Measurements from ENCODE around the gene DIS3L2. TPM values are rescaled to one million over a fixed set of nuclear protein-coding genes. Genes with fewer than 3 reads are reported as not detected.

The DIS3L2 gene
- total RNA-seq, 1 experiment from 2014 or later = 39.1 TPM

- no TSS peak for BruUV-seq (replicated peaks)
- CTCF ChIA-PET = no interaction called here
- POLR2A ChIA-PET (ENCODE audit: unreplicated experiment) = no interaction called here
These were observed 133.4 kb downstream of the DIS3L2 start for GRCh38 chr2:232094883-232095282.

GRCh38 chr2:232097260-232097659 lies 135.7 kb downstream of the DIS3L2 start:
- H3K27me3 ChIP-seq (ENCODE audit: insufficient read depth, low read depth) = no peaks in the 10 kb centered on the region
- ChIA-PET CTCF (no interaction called here), POLR2A (ENCODE audit: unreplicated experiment) (no interaction called here)
- H3K4me3 ChIP-seq = no peak overlapping the region
- H3K9me3 ChIP-seq (ENCODE audit: insufficient read depth, low read depth) = no peaks in the 10 kb centered on the region; the same call in 1 of the 2 replicates
- BruUV-seq (replicated peaks) = no TSS peak
- DNase-seq = no peak
- H3K27ac ChIP-seq = no peak overlapping the region
- H3F3A ChIP-seq (ENCODE audit: insufficient read depth, low read depth) = no peaks in the 10 kb centered on the region
- intact Hi-C loops (cut with micrococcal nuclease; ENCODE audit: unreplicated experiment) = no loop called here
- no peaks in the 10 kb centered on the region for H3K4me1 ChIP-seq (replicated peaks; ENCODE audit: insufficient read depth)
- TF ChIP-seq EZH2 (IDR thresholded peaks at IDR 0.05; ENCODE audit: low read depth) = no peak
- TF ChIP-seq CTCF (conservative IDR thresholded peaks at IDR 0.05) = no peak
- H3K4me2 ChIP-seq = no peak overlapping the region
- H4K20me1 ChIP-seq (ENCODE audit: insufficient read depth) = no peaks in the 10 kb centered on the region; the same call in 1 of the 2 replicates
- H3K79me2 ChIP-seq (ENCODE audit: low read depth) = no peaks in the 10 kb centered on the region
- no peaks in the 10 kb centered on the region for H3K36me3 ChIP-seq (ENCODE audit: low read depth)
- no peaks in the 10 kb centered on the region; the same call in 1 of the 2 replicates for H3K9me2 ChIP-seq (ENCODE audit: insufficient read depth)
- no peak overlapping the region for H2AFZ ChIP-seq

More at GRCh38 chr2:232094883-232095282, 133.4 kb downstream of the DIS3L2 start:
- no peak for DNase-seq
- H3K27ac ChIP-seq = no peak overlapping the region
- no peak overlapping the region for H3K4me2 ChIP-seq
- no peaks in the 10 kb centered on the region; the same call in 1 of the 2 replicates for H4K20me1 ChIP-seq (ENCODE audit: insufficient read depth)
- no peaks in the 10 kb centered on the region; the same call in 1 of the 2 replicates for H3K9me2 ChIP-seq (ENCODE audit: insufficient read depth)
- H3K79me2 ChIP-seq (ENCODE audit: low read depth) = no peaks in the 10 kb centered on the region
- H3K9me3 ChIP-seq (ENCODE audit: insufficient read depth, low read depth) = no peaks in the 10 kb centered on the region; the same call in 1 of the 2 replicates
- H3K4me3 ChIP-seq = no peak overlapping the region
- H3K36me3 ChIP-seq (ENCODE audit: low read depth) = no peaks in the 10 kb centered on the region
- H2AFZ ChIP-seq = no peak overlapping the region
- TF ChIP-seq EZH2 (IDR thresholded peaks at IDR 0.05; ENCODE audit: low read depth) (no peak), CTCF (conservative IDR thresholded peaks at IDR 0.05) (no peak)
- no peaks in the 10 kb centered on the region for H3F3A ChIP-seq (ENCODE audit: insufficient read depth, low read depth)
- intact Hi-C loops (cut with micrococcal nuclease; ENCODE audit: unreplicated experiment) = no loop called here
- no peaks in the 10 kb centered on the region for H3K4me1 ChIP-seq (replicated peaks; ENCODE audit: insufficient read depth)
- H3K27me3 ChIP-seq (ENCODE audit: insufficient read depth, low read depth) = no peaks in the 10 kb centered on the region

GRCh38 chr2:232097758-232098157 lies 136.2 kb downstream of the DIS3L2 start:
- ChIA-PET CTCF (no interaction called here), POLR2A (ENCODE audit: unreplicated experiment) (no interaction called here)
- no TSS peak for BruUV-seq (replicated peaks)
- no peaks in the 10 kb centered on the region; the same call in 1 of the 2 replicates for H3K9me2 ChIP-seq (ENCODE audit: insufficient read depth)
- H3F3A ChIP-seq (ENCODE audit: insufficient read depth, low read depth) = no peaks in the 10 kb centered on the region
- TF ChIP-seq EZH2 (IDR thresholded peaks at IDR 0.05; ENCODE audit: low read depth) = no peak
- TF ChIP-seq CTCF (conservative IDR thresholded peaks at IDR 0.05) = no peak
- H3K36me3 ChIP-seq (ENCODE audit: low read depth) = no peaks in the 10 kb centered on the region
- no peaks in the 10 kb centered on the region; the same call in 1 of the 2 replicates for H4K20me1 ChIP-seq (ENCODE audit: insufficient read depth)
- no peak overlapping the region for H3K4me2 ChIP-seq
- no peak overlapping the region for H2AFZ ChIP-seq
- no peaks in the 10 kb centered on the region; the same call in 1 of the 2 replicates for H3K9me3 ChIP-seq (ENCODE audit: insufficient read depth, low read depth)
- H3K4me1 ChIP-seq (replicated peaks; ENCODE audit: insufficient read depth) = no peaks in the 10 kb centered on the region
- H3K27ac ChIP-seq = no peak overlapping the region
- H3K79me2 ChIP-seq (ENCODE audit: low read depth) = no peaks in the 10 kb centered on the region
- no peaks in the 10 kb centered on the region for H3K27me3 ChIP-seq (ENCODE audit: insufficient read depth, low read depth)
- H3K4me3 ChIP-seq = no peak overlapping the region
- intact Hi-C loops (cut with micrococcal nuclease; ENCODE audit: unreplicated experiment) = no loop called here
- no peak for DNase-seq
